ENCODE measurements around the gene MGAT2.
"Not testable (repeated sequence)": the region's sequence is repeated elsewhere in the genome, so short reads cannot be mapped to it uniquely, and the experiment has no call there.

Gene MGAT2

DNA sequence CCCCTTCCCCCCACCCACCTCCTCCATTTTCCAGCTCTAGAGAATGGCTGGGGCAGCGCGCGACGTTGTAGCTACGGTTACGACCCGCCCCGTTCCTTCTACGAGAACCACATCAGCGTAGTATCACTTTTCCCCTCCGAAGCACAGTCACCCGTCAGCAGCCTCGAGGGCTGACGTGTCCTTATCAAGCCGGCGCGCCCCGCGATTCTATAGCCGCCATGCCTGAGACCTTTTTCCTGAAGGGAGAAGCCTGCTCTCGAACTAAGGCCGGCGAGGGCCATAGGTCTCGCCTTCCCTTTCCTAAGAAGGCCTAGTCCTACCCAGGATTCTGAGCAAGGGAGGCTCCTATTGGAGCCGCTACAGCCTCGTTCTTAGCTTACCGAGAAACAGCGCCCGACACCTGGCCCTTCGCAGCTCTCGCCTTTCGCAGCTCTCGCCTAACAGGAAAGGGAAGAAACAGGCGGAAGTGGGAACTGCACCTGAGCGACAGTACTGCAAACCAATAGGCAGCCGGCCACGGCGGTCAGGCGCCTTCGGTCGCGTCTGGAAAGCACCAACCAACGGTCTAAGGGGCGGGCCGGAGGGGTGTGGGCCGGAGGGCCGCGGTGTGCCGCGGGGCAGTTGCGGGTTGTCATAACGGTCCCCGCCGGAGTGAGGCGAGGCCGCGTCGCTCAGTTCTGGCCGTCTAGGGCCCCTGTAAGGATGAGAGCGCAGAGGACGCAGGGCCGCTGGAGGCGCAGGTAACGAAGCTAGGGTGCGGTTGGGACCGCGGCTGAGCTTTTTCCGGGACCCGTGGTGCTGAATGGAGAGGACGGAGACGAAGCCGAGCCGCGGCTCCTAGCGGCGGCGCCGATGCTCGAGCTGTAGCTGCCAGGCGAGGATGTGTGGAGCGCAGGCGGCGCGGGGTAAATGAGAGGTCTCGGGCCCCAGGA lies at the start of gene MGAT2, which contains the start of gene RPL36AL:
TSS of gene MGAT2 (plus strand) at position 618 of the 932 bp plus-strand sequence. CDS start 470 bp downstream, outside the sequence.
TSS of gene RPL36AL (minus strand) at position 445 of the 932 bp plus-strand sequence. CDS start 1,522 bp downstream, outside the sequence.
- peak within 1 kb of the TSS; percentile 99 for H3K27ac Mint-ChIP-seq
- DNase-seq: peak; percentile 95 to 97
- no peaks in the 10 kb centered on the region for H3K9me3 Mint-ChIP-seq
- H3K4me3 Mint-ChIP-seq: peak within 1 kb of the TSS; percentile 93 to 96
- peak; percentile 91 for ATAC-seq
- H3K4me1 Mint-ChIP-seq: peaks cover 48% of the 10 kb centered on the region
- no peaks in the 10 kb centered on the region for H3K27me3 Mint-ChIP-seq

- no peaks in the 10 kb centered on the region for H3K27me3 Mint-ChIP-seq
- H3K9me3 Mint-ChIP-seq: peaks cover 5 to 15% of the 10 kb centered on the region in 2 donors
- DNase-seq (no peak), ATAC-seq (no peak)
- H3K4me1 Mint-ChIP-seq: peaks cover 29% of the 10 kb centered on the region
- no peak overlapping the region for H3K27ac Mint-ChIP-seq
- no peak overlapping the region for H3K4me3 Mint-ChIP-seq
These were observed 46.6 kb upstream of the MGAT2 start for GRCh38 chr14:49574038-49574437.

DNA sequence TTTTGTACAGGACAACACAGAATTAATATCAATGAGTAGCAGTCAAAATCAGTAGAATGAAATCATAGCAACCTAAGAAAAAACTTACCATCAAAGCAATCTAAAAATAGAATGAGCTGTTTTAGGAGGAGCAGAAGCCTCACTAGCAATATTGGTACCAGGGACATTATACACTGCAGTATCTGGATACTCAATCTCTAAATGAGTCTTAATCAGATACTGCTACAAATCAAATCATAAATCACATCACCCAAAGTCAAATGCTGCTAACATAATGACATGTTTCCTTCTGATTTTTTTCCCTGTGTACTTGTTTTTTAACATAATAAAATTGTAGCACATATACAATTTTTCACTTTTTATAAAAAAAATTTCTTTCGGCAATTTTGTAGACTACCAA lies 42.5 kb upstream of the MGAT2 start:
- Mint-ChIP-seq H3K27me3 (no peaks in the 10 kb centered on the region), H3K27ac (peak overlapping the region in 1 of 2 donors; percentile 27), H3K9me3 (no peaks in the 10 kb centered on the region), H3K4me1 (peaks cover 67% of the 10 kb centered on the region), H3K4me3 (no peak overlapping the region)
- no peak for ATAC-seq
- no peak for DNase-seq

DNA sequence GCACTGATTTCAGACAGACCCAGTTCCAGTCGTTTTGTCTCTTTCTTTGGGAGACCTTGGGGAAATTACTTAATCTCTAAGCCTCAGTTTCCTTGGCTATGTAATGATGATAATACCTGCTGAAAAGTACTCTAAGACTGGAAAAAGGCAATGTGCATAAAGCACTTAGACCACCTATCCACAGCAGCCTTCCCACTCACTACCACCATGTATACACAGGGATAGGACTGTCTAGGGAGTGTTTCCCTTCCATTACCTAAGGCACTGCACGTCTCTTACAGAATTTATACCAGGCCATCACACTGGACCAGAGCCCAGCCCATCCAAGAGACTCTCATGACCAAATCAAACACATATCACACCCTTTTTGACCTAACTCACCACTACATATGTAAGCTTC lies 40.8 kb upstream of the MGAT2 start:
- Mint-ChIP-seq H3K9me3 (no peaks in the 10 kb centered on the region), H3K4me3 (no peak overlapping the region), H3K27ac (peak overlapping the region in 1 of 2 donors; percentile 50), H3K27me3 (no peaks in the 10 kb centered on the region), H3K4me1 (peaks cover 72% of the 10 kb centered on the region)
- no peak for ATAC-seq
- DNase-seq: no peak

DNA sequence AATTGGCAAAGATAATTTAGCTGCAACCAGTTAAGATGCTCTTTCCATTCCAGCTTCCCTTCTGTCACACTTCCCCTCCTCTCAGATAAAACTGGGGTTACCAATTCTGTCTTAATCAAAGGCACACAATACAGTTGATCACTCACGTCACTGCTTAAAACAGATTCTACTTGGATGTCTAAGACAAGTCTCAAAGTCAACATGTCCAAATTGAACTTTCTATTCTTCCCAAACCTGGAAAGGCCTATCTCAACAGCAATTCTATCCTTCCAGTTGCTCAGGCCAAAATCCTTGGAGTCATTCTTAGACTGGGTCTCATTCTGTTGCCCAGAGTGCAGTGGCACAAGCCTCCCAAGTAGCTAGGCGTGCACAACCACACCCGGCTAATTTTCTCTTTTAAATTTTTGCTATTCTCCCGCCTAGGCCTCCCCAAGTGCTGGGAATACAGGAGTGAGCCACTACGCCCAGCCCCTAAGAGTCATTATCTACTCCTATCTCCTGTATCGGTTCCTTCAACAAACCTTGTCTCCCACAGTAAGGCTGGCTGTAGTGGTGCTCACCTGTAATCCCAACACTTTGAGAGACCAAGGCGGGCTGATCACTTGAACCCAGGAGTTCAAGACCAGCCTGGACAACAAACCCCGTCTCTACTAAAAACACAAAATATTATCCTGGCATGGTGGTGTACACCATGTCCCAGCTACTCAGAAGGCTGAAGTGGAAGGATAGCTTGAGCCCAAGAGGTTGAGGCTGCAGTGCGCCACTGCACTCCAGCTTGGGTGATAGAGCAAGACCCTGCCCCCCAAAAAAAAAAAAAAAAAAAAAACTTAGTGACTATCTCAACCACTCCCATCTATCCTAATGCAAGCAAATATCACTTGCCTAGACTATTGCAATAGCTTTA lies 39.1 kb upstream of the MGAT2 start:
- Mint-ChIP-seq H3K4me1 (peaks cover 70% of the 10 kb centered on the region), H3K4me3 (no peak overlapping the region)

GRCh38 chr14:49582113-49582977 lies 38.3 kb upstream of the MGAT2 start:
- ATAC-seq: no peak
- no peak for DNase-seq
- H3K27ac Mint-ChIP-seq: peak overlapping the region; percentile 72 to 73
- H3K4me1 Mint-ChIP-seq: peaks cover 65% of the 10 kb centered on the region
- peak overlapping the region in 1 of 2 donors; percentile 37 for H3K4me3 Mint-ChIP-seq
- H3K9me3 Mint-ChIP-seq: no peaks in the 10 kb centered on the region
- H3K27me3 Mint-ChIP-seq: no peaks in the 10 kb centered on the region

More for the DNA sequence above, 39.1 kb upstream of the MGAT2 start:
- DNase-seq (no peak), ATAC-seq (no peak)
- no peaks in the 10 kb centered on the region for H3K9me3 Mint-ChIP-seq
- peak overlapping the region; percentile 38 to 48 for H3K27ac Mint-ChIP-seq
- no peaks in the 10 kb centered on the region for H3K27me3 Mint-ChIP-seq

DNA sequence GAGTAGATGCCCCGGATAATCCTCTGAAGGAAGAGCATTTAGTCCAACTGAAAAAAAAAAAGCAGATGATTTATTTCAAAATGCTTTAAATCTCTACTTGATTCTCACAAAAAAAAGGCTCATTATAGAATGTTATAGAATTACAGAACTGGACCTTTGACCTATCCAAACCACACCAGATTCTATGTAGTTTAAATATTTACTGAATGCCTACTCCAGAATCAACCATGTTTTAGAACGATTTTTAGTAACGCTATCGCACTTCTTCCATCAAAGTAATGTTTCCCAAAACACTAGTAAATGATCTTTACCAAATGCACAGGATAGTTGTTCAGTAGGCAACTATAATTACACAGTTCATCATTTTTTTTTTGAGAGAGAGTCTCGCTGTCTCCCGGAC lies 37.0 kb upstream of the MGAT2 start:
- Mint-ChIP-seq H3K27ac (peak overlapping the region in 1 of 2 donors; percentile 100), H3K4me1 (peaks cover 57% of the 10 kb centered on the region), H3K27me3 (no peaks in the 10 kb centered on the region), H3K4me3 (peak overlapping the region; percentile 93 to 96), H3K9me3 (no peaks in the 10 kb centered on the region)
- no peak for DNase-seq
- no peak for ATAC-seq

DNA sequence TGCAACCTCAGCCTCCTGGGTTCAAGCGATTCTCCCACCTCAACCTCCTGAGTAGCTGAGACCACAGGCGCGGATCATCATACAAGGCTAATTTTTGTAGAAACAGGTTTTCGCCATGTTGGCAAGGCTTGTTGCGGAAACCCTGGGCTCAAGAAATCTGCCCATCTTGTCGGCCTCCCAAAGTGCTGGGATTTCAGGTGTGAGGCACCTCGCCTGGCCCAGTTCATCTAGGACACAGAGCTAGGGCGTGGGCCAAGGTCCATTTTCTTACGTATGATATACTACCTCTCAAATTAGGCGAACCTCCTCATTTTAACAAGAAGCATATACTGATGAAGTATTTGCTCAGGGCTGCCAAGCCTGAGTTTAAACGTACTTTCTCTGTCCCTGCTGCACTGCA lies 36.5 kb upstream of the MGAT2 start:
- DNase-seq (no peak), ATAC-seq (no peak)
- peak overlapping the region; percentile 98 to 100 for H3K27ac Mint-ChIP-seq
- peak overlapping the region; percentile 93 to 96 for H3K4me3 Mint-ChIP-seq
- H3K9me3 Mint-ChIP-seq: no peaks in the 10 kb centered on the region
- H3K4me1 Mint-ChIP-seq: peaks cover 53% of the 10 kb centered on the region
- no peaks in the 10 kb centered on the region for H3K27me3 Mint-ChIP-seq

DNA sequence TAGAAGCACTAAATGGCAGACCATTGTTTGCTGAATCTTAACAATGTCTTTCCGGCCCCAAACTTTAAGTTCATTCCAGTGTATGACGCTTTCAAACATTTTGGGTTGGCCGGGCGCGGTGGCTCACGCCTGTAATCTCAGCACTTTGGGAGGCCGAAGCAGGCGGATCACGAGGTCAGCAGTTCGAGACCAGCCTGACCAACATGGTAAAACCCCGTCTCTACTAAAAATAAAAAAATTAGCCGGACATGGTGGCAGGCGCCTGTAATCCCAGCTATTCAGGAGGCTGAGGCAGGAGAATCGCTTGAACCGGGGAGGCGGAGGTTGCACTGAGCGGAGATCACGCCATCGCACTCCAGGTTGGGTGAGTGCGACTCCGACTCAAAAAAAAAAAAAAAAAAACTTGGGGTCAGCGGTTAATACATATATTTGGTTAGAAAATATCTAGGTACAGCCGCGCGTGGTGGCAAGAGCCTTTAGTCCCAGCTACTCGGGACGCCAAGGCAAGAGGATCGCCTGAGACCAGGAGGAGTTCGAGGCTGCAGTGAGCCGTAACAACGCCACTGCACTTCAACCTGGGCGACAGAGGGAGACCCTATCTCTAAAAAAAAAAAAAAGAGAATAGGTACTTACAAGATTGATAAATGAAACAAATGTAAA lies 35.5 kb upstream of the MGAT2 start:
- Mint-ChIP-seq H3K4me1 (peaks cover 43% of the 10 kb centered on the region), H3K4me3 (peak overlapping the region; percentile 93 to 96), H3K27ac (peak overlapping the region; percentile 98 to 100)
- DNase-seq: peak in 1 of 2 donors; percentile 31
- not testable (repeated sequence) for H3K27me3 Mint-ChIP-seq, ATAC-seq, H3K9me3 Mint-ChIP-seq

- Mint-ChIP-seq H3K9me3 (no peaks in the 10 kb centered on the region), H3K4me1 (peaks cover 36% of the 10 kb centered on the region), H3K27ac (peak within 1 kb of the TSS; percentile 98 to 100), H3K27me3 (no peaks in the 10 kb centered on the region), H3K4me3 (peak within 1 kb of the TSS; percentile 93 to 96)
- DNase-seq (peak; percentile 99), ATAC-seq (peak; percentile 92)
These were observed 34.6 kb upstream of the MGAT2 start, which contains the start of gene RPS29 for GRCh38 chr14:49585803-49586672. Gene RPS29 (minus strand): TSS chr14:49586380. CDS start chr14:49586346, 34 bp downstream.

- peaks cover 28% of the 10 kb centered on the region for H3K4me1 Mint-ChIP-seq
These were observed 33.7 kb upstream of the MGAT2 start for GRCh38 chr14:49586673-49587460.

DNA sequence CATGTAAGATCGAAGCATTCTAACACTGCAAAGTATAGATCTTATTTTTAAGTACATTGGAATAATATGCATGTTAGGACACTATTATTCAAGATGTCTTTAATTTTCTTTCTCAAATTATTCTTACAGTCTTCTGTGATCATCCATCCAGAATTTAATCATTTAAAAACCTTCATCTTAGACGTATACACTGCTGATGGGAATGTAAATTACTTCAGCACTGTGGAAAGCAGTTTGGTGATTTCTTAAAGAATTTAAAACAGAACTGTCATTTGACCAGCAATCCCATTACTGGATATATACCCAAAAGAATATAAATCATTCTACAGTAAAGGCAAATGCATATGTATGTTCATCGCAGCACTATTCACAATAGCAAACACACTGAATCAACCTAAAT lies 31.2 kb upstream of the MGAT2 start:
- DNase-seq: no peak
- Mint-ChIP-seq H3K9me3 (no peaks in the 10 kb centered on the region), H3K4me1 (peaks cover 4% of the 10 kb centered on the region), H3K27ac (no peak overlapping the region), H3K27me3 (no peaks in the 10 kb centered on the region), H3K4me3 (no peak overlapping the region)
- no peak for ATAC-seq

More at GRCh38 chr14:49586673-49587460, 33.7 kb upstream of the MGAT2 start:
- Mint-ChIP-seq H3K4me3 (peak overlapping the region; percentile 93 to 96), H3K27ac (peak overlapping the region; percentile 98 to 100), H3K27me3 (no peaks in the 10 kb centered on the region), H3K9me3 (no peaks in the 10 kb centered on the region)
- ATAC-seq (peak; percentile 66), DNase-seq (peak in 1 of 2 donors; percentile 77)

DNA sequence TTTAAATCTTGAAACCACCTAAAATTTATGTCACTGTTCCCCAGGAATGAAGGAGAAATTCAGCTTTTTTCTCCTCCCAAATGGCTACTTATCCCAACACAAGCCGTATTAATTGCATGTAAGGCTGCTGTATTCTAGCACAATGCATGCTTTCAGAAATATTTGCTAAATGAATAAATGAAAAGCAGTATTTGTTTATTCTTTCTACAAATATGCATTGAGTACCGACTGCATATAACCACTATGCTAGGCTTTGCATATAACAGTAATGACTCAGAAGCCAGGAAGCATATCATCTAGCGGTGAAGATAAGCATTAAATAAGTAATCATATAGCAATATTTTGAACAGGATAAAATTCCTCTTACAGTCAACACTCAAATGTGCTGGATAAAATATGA lies 27.6 kb upstream of the MGAT2 start:
- no peaks in the 10 kb centered on the region for H3K9me3 Mint-ChIP-seq
- DNase-seq: no peak
- no peak overlapping the region for H3K4me3 Mint-ChIP-seq
- H3K27me3 Mint-ChIP-seq: no peaks in the 10 kb centered on the region
- no peak for ATAC-seq
- peaks cover 29% of the 10 kb centered on the region for H3K4me1 Mint-ChIP-seq
- H3K27ac Mint-ChIP-seq: no peak overlapping the region
